Spleen (tissue), 7 donors: ENCODE measurements around the gene ZNF277.

Experiments
- CTCF ChIP-seq, 11 experiments: fragments of 200-600 bp in 7 of 11; fragments of 450-650 bp in 4 of 11; sonication (generic) in 4 of 11; IDR thresholded peaks in 8 of 11; conservative IDR thresholded peaks in 3 of 11; 1 replicate in 7 of 11; 2 replicates in 4 of 11; pipeline versions ENCODE4 v1.4.0 to v1.8.0; 2016 to 2021; ENCODE audit warnings: antibody characterized with exemption in 11 of 11, inconsistent platforms in 4 of 11, mild to moderate bottlenecking in 1 of 11
- POLR2A ChIP-seq, 3 donors: fragments of 450-650 bp; IDR thresholded peaks; one replicate each; pipeline ENCODE4 v1.5.1; 2017; ENCODE audit warnings: antibody characterized with exemption in 3 of 3, mild to moderate bottlenecking in 1 of 3
- POLR2AphosphoS5 ChIP-seq, 3 donors: sonication (generic); formaldehyde crosslinking; IDR thresholded peaks; one replicate each; pipeline ENCODE4 v1.5.1; 2017; ENCODE audit warnings: antibody characterized with exemption in 3 of 3
- donor health status: DM: no; HTN: no; CAD: no; lungs with moderate emphysema.
- donor health status: DM: no; HTN: no; CAD: no.
- donor health status: DM: no; HTN: no; CAD: no.

DNA sequence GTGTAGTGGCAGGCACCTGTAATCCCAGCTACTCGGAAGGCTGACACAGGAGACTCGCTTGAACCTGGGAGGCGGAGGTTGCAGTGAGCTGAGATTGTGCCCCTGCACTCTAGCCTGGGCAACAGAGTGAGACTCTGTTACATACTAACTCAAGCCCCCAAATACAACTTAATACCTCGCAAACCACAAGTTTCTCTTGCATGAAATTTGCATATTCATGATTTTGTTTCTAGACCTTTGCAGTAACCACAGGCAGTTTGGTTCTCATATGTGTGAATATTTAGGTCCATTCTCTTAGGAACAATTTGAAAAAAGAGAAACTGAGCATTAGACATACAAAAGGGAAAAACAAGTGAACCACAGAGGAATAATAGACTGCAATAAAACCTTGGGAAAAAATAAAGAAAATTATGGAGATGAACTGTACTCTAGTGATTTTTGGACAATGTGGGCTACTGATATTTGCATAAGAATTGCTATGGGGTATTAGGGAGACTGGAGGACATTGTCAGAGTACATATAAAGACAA lies 77.0 kb downstream of the ZNF277 start:
- TF ChIP-seq POLR2A (IDR thresholded peaks at IDR 0.05), result no peak
- TF ChIP-seq CTCF (IDR thresholded peaks at IDR 0.05 in 8 of 11, conservative IDR thresholded peaks at IDR 0.05 in 3 of 11), result no peak
- TF ChIP-seq POLR2AphosphoS5 (IDR thresholded peaks at IDR 0.05), result no peak
